KMS-11 (cell line): Measurements from ENCODE around the gene SUGCT.

ENCODE experiments used
- H2AFZ ChIP-seq: fragments of 200-600 bp; sonication (generic); 2 replicates; pipeline ENCODE4 v1.6.1; 2016; ENCODE audit warnings: antibody characterized with exemption, mixed run types, low read depth
- H3K27ac ChIP-seq: fragments of 200-600 bp; sonication (generic); 2 replicates; pipeline ENCODE4 v1.6.1; 2016; ENCODE audit warnings: mild to moderate bottlenecking, mixed run types
- H3K27me3 ChIP-seq: fragments of 200-600 bp; sonication (generic); 2 replicates; pipeline ENCODE4 v1.6.1; 2017; ENCODE audit warnings: mild to moderate bottlenecking, low read depth, mixed run types, moderate library complexity; ENCODE audit not compliant: insufficient read depth
- H3K36me3 ChIP-seq: fragments of 200-600 bp; sonication (generic); 2 replicates; pipeline ENCODE4 v1.6.1; 2017; ENCODE audit warnings: mild to moderate bottlenecking, mixed run types; ENCODE audit not compliant: insufficient read depth
- H3K4me1 ChIP-seq: fragments of 200-600 bp; sonication (generic); 2 replicates; pipeline ENCODE4 v1.6.1; 2016; ENCODE audit warnings: mild to moderate bottlenecking, low read depth, mixed run types; ENCODE audit not compliant: poor library complexity, severe bottlenecking
- H3K4me2 ChIP-seq: fragments of 200-600 bp; sonication (generic); 2 replicates; pipeline ENCODE4 v1.7.0; 2016; ENCODE audit warnings: mild to moderate bottlenecking, mixed run types
- H3K4me3 ChIP-seq: fragments of 200-600 bp; sonication (generic); IDR thresholded peaks from 2 replicates; pipeline ENCODE4 v1.6.1; 2017; ENCODE audit warnings: low read depth, low read length, mixed read lengths; ENCODE audit not compliant: insufficient read depth
- H3K79me2 ChIP-seq: fragments of 200-600 bp; sonication (generic); 2 replicates; pipeline ENCODE4 v1.6.1; 2016; ENCODE audit warnings: low read depth, mixed run types; ENCODE audit not compliant: insufficient read depth
- H3K9ac ChIP-seq: fragments of 200-600 bp; sonication (generic); 2 replicates; pipeline ENCODE4 v1.6.1; 2016; ENCODE audit warnings: mild to moderate bottlenecking, mixed run types
- H4K20me1 ChIP-seq: fragments of 200-600 bp; sonication (generic); 2 replicates; pipeline ENCODE4 v1.6.1; 2016; ENCODE audit warnings: mild to moderate bottlenecking, mixed run types; ENCODE audit not compliant: insufficient read depth
- TF ChIP-seq, protein P1 (sequence below): fragments of 200-600 bp; sonication (generic); conservative IDR thresholded peaks from 2 replicates; pipeline ENCODE4 v1.6.1; 2017; ENCODE audit warnings: low read depth, mild to moderate bottlenecking, antibody characterized with exemption, low read length, moderate library complexity, mixed read lengths

Gene SUGCT

DNA sequence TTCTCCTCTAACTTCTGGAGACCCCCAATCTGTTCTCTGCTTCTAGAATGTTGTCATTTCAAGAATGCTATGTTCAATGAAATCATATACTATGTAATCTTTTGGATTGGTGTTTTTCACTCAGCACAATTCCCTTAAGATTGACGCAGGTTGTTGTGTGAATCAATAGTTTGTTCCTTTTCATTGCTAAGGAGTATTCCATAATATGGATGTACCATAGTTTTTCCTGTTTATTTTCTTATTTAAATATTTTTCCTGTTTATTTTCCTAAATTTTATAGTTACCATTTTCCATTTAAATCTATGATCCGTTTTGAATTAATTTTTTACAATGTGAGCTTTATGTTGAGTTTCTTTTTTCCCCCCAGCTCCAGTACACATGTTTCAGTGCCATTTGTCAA, 604.5 kb downstream of the SUGCT start:
- no peaks in the 10 kb centered on the region for H3K79me2 ChIP-seq
- TF ChIP-seq, protein P1, sequence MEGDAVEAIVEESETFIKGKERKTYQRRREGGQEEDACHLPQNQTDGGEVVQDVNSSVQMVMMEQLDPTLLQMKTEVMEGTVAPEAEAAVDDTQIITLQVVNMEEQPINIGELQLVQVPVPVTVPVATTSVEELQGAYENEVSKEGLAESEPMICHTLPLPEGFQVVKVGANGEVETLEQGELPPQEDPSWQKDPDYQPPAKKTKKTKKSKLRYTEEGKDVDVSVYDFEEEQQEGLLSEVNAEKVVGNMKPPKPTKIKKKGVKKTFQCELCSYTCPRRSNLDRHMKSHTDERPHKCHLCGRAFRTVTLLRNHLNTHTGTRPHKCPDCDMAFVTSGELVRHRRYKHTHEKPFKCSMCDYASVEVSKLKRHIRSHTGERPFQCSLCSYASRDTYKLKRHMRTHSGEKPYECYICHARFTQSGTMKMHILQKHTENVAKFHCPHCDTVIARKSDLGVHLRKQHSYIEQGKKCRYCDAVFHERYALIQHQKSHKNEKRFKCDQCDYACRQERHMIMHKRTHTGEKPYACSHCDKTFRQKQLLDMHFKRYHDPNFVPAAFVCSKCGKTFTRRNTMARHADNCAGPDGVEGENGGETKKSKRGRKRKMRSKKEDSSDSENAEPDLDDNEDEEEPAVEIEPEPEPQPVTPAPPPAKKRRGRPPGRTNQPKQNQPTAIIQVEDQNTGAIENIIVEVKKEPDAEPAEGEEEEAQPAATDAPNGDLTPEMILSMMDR, result no peak
- no peaks in the 10 kb centered on the region for H3K4me1 ChIP-seq
- no peak overlapping the region for H2AFZ ChIP-seq
- no peak overlapping the region for H3K9ac ChIP-seq
- no peaks in the 10 kb centered on the region for H3K27me3 ChIP-seq
- no peak overlapping the region for H3K27ac ChIP-seq
- H3K4me2 ChIP-seq, result no peak overlapping the region
- no peak overlapping the region for H3K4me3 ChIP-seq
- no peaks in the 10 kb centered on the region for H3K36me3 ChIP-seq
- no peaks in the 10 kb centered on the region for H4K20me1 ChIP-seq

DNA sequence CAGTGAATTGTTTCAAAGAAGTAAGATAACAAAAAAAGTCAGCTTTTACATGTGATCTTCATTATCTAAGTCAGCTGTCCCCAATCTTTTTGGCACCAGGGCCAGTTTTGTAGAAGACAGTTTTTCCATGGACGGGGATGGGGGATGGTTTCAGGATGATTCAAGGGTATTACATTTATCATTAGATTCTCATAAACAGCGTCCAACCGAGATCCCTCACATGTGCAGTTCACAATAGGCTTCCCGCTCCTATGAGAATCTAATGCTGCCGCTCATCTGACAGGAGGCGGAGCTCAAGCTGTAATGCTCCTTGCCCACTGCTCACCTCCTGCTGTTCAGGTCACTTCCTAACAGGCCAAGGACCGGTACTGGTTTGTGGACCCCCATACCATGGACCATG, 607.5 kb downstream of the SUGCT start:
- no peak overlapping the region for H3K4me2 ChIP-seq
- H3K36me3 ChIP-seq, result no peaks in the 10 kb centered on the region
- H3K4me3 ChIP-seq, result no peak overlapping the region
- no peak overlapping the region for H3K27ac ChIP-seq
- no peak overlapping the region for H2AFZ ChIP-seq
- TF ChIP-seq, protein P1, result no peak
- no peaks in the 10 kb centered on the region for H3K4me1 ChIP-seq
- H4K20me1 ChIP-seq, result no peaks in the 10 kb centered on the region
- no peak overlapping the region for H3K9ac ChIP-seq
- no peaks in the 10 kb centered on the region for H3K27me3 ChIP-seq
- H3K79me2 ChIP-seq, result no peaks in the 10 kb centered on the region

GRCh38 chr7:40746841-40747556, 612.2 kb downstream of the SUGCT start:
- TF ChIP-seq, protein P1, result no peak
- no peaks in the 10 kb centered on the region for H3K4me1 ChIP-seq
- no peaks in the 10 kb centered on the region for H3K27me3 ChIP-seq
- no peaks in the 10 kb centered on the region for H3K79me2 ChIP-seq
- H3K36me3 ChIP-seq, result no peaks in the 10 kb centered on the region
- no peak overlapping the region for H2AFZ ChIP-seq
- no peak overlapping the region for H3K4me3 ChIP-seq
- H3K27ac ChIP-seq, result no peak overlapping the region
- no peak overlapping the region for H3K4me2 ChIP-seq
- H3K9ac ChIP-seq, result no peak overlapping the region
- no peaks in the 10 kb centered on the region for H4K20me1 ChIP-seq

DNA sequence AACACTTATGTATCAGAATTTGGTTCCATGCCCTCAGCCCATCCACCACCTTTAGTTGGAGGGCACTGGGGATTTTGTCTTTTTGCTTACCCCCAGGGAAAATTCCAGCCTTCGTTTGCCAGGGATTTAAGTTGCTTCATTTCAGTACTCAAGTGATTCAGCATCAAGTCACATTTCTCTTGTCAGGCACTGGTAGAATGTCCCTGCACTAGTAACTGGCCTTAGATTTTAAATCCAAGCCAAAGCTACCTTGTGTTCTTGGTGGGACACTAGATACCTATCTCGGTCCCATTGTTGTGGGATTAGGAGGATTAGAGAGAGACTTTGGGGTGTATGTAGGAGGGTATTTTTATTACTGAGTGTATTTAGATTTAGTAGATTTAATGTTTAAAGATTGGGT, 613.1 kb downstream of the SUGCT start:
- Histone ChIP-seq H3K4me3 (no peak overlapping the region), H3K36me3 (no peaks in the 10 kb centered on the region), H3K27ac (no peak overlapping the region), H3K4me1 (no peaks in the 10 kb centered on the region), H3K27me3 (no peaks in the 10 kb centered on the region), H2AFZ (no peak overlapping the region), H3K4me2 (no peak overlapping the region), H3K79me2 (no peaks in the 10 kb centered on the region), H4K20me1 (no peaks in the 10 kb centered on the region), H3K9ac (no peak overlapping the region)
- TF ChIP-seq, protein P1, result no peak
